ENCODE results near the gene ARF6.

The ARF6 gene

DNA sequence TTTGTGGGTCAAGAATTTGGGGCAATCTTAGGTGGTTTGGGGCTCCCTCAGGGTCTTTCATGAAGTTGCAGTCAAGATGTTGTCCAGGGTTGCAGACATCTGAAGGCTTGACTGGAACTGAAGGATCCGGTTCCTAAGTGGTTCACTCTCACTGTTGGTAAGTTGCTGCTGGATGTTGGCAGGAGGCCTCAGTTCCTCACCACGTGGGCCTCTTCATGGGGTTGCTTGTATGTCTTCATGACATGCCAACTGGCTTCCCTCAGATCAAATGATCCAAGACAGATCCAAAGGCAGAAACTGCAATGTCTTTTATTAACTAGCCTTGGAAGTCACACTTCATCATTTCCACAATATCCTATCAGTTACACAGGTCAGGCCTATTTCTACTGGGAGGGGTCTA is 49.2 kb downstream of the ARF6 start:
- no peak for DNase-seq (ENCODE audit: low read depth)

DNA sequence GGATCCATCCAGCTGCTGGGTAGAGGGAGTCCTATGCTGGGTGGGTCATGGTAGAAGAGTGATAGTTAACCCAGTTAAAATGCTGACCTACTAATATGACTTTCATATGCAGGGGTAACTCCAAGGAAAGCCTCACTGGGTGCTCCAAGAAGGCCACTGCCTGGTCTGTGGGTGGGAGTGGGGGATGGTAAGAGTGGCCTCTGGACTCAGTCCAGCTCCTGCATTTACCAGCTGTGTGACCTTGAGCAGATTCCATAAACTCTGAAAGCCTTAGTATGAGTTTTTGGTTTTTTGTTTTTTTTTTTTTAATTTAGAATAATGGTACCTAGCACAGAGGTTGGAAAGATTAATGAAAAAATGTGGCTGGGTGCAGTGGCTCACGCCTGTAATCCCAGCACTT is 51.6 kb downstream of the ARF6 start:
- DNase-seq (ENCODE audit: low read depth) = no peak

GRCh38 chr14:49945448-49946319 is 52.8 kb downstream of the ARF6 start:
- DNase-seq (ENCODE audit: low read depth) = no peak
